Prostate gland (tissue), 2 donors: ENCODE data around the gene DTHD1. TPM values are rescaled to one million over a fixed set of nuclear protein-coding genes. Genes with fewer than 3 reads are reported as not detected.
A peak's percentile ranks its signal among the peaks of the same experiment; 100 is the strongest.

ENCODE experiments used
- DNase-seq: peaks from one replicate; pipeline ENCODE4 v3.0.0-alpha.2; 2019; ENCODE audit warnings: low spot score
- H3K27ac ChIP-seq, 2 donors: fragments of 200-600 bp; sonication (generic); 2 replicates each; pipeline ENCODE4 v1.5.1; 2017 to 2019
- H3K27me3 ChIP-seq: fragments of 200-600 bp; sonication (generic); replicated peaks from 2 replicates; pipeline ENCODE4 v1.5.1; 2019; ENCODE audit not compliant: insufficient read depth
- H3K36me3 ChIP-seq, 2 donors: fragments of 200-600 bp; sonication (generic); 1 replicate in 1 of 2; 2 replicates in 1 of 2; pipeline versions ENCODE4 v1.5.1 to v1.8.1; 2017 to 2019
- H3K4me1 ChIP-seq: fragments of 200-600 bp; sonication (generic); replicated peaks from 2 replicates; pipeline ENCODE4 v1.5.1; 2019
- H3K4me3 ChIP-seq, 2 donors: fragments of 200-600 bp; sonication (generic); 2 replicates each; pipeline ENCODE4 v1.5.1; 2017 to 2019
- H3K9me3 ChIP-seq: fragments of 200-600 bp; sonication (generic); 2 replicates; pipeline ENCODE4 v1.5.1; 2017
- CTCF ChIP-seq, 4 experiments: fragments of 200-600 bp in 2 of 4; fragments of 450-650 bp in 2 of 4; sonication (generic) in 2 of 4; IDR thresholded peaks; 1 replicate in 3 of 4; 2 replicates in 1 of 4; pipeline ENCODE4 v1.5.1; 2016 to 2019; ENCODE audit warnings: antibody characterized with exemption in 4 of 4, mild to moderate bottlenecking in 2 of 4, moderate library complexity in 2 of 4
- POLR2A ChIP-seq: fragments of 450-650 bp; IDR thresholded peaks from one replicate; pipeline ENCODE4 v1.6.1; 2016; ENCODE audit warnings: antibody characterized with exemption, mild to moderate bottlenecking
- POLR2AphosphoS5 ChIP-seq: sonication (generic); formaldehyde crosslinking; IDR thresholded peaks from one replicate; pipeline ENCODE4 v1.6.1; 2017; ENCODE audit warnings: antibody characterized with exemption
- WGBS: methylation state at CpG from one replicate; pipeline ENCODE4 v1.1.5; 2018; 5-methylcytosine and 5-hydroxymethylcytosine counted together
- intact Hi-C: fragments of 100-400 bp; cut with DNase I; formaldehyde crosslinking; loops from one replicate; pipeline ENCODE4 v1.14.2; 2022
- total RNA-seq, 2 donors: library from RNA; depleted of rRNA; stranded (reverse); fragments of >200 nt; gene quantifications; one replicate each; pipeline ENCODE4 v1.1.0, GENCODE V29; 2016

The DTHD1 gene
- total RNA-seq, 2 donors from 2014 or later, result 0.91 TPM; not detected in 1

GRCh38 chr4:36348403-36348938 lies 67.1 kb downstream of the DTHD1 start:
- Histone ChIP-seq H3K27me3 (no peaks in the 10 kb centered on the region), H3K4me1 (no peaks in the 10 kb centered on the region), H3K36me3 (no peaks in the 10 kb centered on the region), H3K9me3 (no peaks in the 10 kb centered on the region), H3K27ac (no peak overlapping the region), H3K4me3 (no peak overlapping the region)
- intact Hi-C loops, result loop anchor here (10.0 kb wide), 1 partner anchor 1046 kb away; no protein-coding TSS in a partner anchor
- no peak for DNase-seq
- WGBS, result 79% methylated on average over 4 of the region's 4 CpGs
- TF ChIP-seq POLR2AphosphoS5, result no peak
- TF ChIP-seq CTCF (IDR thresholded peaks at IDR 0.05), result no peak
- no peak for TF ChIP-seq POLR2A

DNA sequence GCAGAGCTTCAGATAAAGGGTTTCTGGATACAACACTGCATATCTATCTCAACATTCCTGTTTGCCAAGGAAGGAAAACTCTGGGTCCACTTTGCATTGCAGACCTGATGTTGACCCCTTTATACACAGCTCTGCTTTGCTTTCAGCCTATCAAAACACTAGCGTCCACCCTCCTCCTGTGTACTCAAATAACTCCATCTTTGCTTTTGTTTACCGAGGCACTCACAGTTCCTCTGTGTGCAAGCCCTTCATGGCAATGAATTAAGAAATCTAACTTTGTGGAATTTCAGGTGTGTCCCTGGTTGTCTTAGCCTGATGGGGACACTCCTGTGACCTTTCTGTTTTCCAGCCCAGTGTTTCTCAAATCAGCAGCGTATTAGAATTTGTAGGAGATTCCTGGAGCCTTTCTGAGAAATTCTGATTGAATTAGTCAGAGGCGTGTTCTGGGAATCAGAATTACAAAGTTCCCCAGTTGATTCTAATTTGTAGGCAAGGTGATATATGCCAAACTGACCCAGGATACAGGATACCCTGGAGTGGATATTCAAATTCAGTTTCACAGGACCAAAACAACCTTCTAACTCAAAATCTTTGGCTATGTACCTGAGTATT lies 68.6 kb downstream of the DTHD1 start:
- intact Hi-C loops, result loop anchor here (10.0 kb wide), 1 partner anchor 1045 kb away; no protein-coding TSS in a partner anchor
- 62% methylated on average over 4 of the region's 4 CpGs for WGBS
- no peak for DNase-seq

DNA sequence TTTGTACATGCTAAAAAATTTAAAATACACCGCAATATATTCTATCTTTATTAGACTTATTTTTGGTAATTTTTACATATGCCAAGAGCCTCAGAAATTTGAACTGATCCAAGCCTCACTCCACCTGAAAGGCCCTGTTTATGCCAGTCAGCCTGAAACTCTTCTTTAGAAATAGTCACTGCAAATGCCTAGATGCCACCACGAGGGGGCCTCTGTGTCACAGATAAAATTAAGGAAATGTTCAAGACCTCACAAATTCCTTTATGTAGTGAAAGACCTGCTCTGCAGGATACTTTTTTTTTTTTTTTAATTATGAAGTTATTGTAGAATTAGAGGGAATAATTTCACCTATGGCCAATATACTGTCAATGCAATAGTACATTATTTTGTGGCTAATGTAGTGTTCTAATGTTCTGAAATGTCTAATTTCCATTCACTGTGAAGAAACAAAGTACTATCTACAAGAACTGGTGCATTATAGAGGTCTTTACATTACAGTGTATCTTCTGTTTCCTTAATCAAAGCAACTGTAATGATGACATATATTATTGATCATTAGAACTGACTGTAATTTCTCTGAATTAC lies 69.8 kb downstream of the DTHD1 start:
- Histone ChIP-seq H3K27ac (no peak overlapping the region), H3K27me3 (no peaks in the 10 kb centered on the region), H3K4me1 (no peaks in the 10 kb centered on the region), H3K36me3 (no peaks in the 10 kb centered on the region), H3K9me3 (no peaks in the 10 kb centered on the region), H3K4me3 (no peak overlapping the region)
- WGBS, result 13% methylated on average over 2 of the region's 2 CpGs
- intact Hi-C loops, result no loop called here
- TF ChIP-seq CTCF (IDR thresholded peaks at IDR 0.05) (peak in 3 of 4 experiments; percentile 54 to 67 (median 62)), POLR2AphosphoS5 (no peak), POLR2A (no peak)
- peak; percentile 45 for DNase-seq

More for the DNA sequence above, 68.6 kb downstream of the DTHD1 start:
- H3K4me1 ChIP-seq, result no peaks in the 10 kb centered on the region
- no peaks in the 10 kb centered on the region for H3K9me3 ChIP-seq
- no peak overlapping the region for H3K4me3 ChIP-seq
- no peaks in the 10 kb centered on the region for H3K36me3 ChIP-seq
- no peak for TF ChIP-seq CTCF (IDR thresholded peaks at IDR 0.05)
- no peak for TF ChIP-seq POLR2AphosphoS5
- TF ChIP-seq POLR2A, result no peak
- H3K27ac ChIP-seq, result no peak overlapping the region
- no peaks in the 10 kb centered on the region for H3K27me3 ChIP-seq

- no peak overlapping the region for H3K27ac ChIP-seq
- no peaks in the 10 kb centered on the region for H3K9me3 ChIP-seq
- 56% methylated on average over 2 of the region's 2 CpGs for WGBS
- TF ChIP-seq POLR2AphosphoS5 (no peak), CTCF (IDR thresholded peaks at IDR 0.05) (no peak), POLR2A (no peak)
- DNase-seq, result no peak
- H3K36me3 ChIP-seq, result no peaks in the 10 kb centered on the region
- intact Hi-C loops, result no loop called here
- H3K4me1 ChIP-seq, result no peaks in the 10 kb centered on the region
- H3K4me3 ChIP-seq, result no peak overlapping the region
- no peaks in the 10 kb centered on the region for H3K27me3 ChIP-seq
Measured at GRCh38 chr4:36353998-36354397, 72.6 kb downstream of the DTHD1 start.

GRCh38 chr4:36358173-36358572 lies 76.8 kb downstream of the DTHD1 start:
- H3K27me3 ChIP-seq, result no peaks in the 10 kb centered on the region
- H3K4me3 ChIP-seq, result no peak overlapping the region
- no peaks in the 10 kb centered on the region for H3K9me3 ChIP-seq
- WGBS, result 69% methylated on average over 4 of the region's 4 CpGs
- H3K4me1 ChIP-seq, result no peaks in the 10 kb centered on the region
- DNase-seq, result no peak
- TF ChIP-seq CTCF (IDR thresholded peaks at IDR 0.05) (no peak), POLR2A (no peak), POLR2AphosphoS5 (no peak)
- intact Hi-C loops, result no loop called here
- no peaks in the 10 kb centered on the region for H3K36me3 ChIP-seq
- no peak overlapping the region for H3K27ac ChIP-seq
